Measurements from ENCODE around the gene PSENEN.

The PSENEN gene

DNA sequence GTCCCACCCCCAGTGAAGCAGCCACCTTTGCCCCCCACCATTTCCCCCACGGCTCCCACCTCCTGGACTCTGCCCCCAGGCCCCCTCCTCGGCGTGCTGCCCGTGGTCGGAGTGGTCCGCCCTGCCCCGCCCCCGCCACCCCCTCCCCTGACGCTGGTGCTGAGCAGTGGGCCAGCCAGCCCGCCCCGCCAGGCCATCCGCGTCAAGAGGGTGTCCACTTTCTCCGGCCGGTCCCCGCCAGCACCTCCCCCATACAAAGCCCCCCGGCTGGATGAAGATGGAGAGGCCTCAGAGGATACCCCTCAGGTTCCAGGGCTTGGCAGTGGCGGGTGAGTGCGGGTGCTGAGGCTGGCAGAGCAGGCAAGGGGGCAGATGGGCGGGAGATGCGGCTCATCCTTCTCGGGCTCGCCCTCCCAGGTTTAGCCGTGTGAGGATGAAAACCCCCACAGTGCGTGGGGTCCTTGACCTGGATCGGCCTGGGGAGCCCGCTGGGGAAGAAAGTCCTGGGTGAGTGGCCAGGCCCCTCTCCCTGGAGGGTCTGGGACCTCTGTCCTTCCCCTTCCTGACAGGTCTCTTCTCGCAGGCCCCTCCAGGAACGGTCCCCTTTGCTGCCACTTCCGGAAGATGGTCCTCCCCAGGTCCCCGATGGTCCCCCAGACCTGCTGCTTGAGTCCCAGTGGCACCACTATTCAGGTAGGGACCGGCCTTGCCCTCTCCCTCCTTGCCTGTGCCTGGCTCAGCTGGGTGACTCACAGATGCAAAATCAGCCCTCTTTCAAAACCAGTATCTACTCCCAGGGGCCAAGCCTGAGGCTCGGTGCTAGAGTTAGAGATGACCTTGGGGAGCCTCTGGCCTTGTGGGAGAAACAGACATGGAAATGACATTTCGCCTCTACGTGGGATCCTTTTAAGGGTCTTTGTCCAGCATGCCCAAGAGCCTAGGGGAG lies 12.0 kb upstream of the PSENEN start:
- no peak for DNase-seq (ENCODE audit: low read depth in 2 of 2)

DNA sequence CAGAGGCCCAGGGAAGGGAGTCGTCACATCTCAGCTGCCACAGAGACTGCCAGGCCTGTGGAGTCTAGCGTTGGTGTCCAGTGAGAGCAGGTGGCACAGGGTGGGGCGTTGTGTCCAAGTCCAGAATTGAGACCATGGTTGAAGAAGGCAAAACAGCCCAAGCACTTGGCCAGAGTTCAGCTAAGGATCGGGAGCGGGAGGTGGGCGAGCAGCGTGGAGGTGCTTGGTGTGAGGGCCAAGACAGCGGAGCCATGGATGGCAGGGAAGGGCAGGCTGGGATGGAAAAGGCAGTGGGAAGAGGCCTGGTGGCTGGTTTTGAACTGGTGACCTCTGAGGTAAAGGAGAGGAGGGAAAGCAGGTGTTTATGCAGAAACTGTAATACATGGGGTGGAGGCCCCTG lies 11.2 kb upstream of the PSENEN start:
- DNase-seq (ENCODE audit: low read depth in 2 of 2), result no peak

DNA sequence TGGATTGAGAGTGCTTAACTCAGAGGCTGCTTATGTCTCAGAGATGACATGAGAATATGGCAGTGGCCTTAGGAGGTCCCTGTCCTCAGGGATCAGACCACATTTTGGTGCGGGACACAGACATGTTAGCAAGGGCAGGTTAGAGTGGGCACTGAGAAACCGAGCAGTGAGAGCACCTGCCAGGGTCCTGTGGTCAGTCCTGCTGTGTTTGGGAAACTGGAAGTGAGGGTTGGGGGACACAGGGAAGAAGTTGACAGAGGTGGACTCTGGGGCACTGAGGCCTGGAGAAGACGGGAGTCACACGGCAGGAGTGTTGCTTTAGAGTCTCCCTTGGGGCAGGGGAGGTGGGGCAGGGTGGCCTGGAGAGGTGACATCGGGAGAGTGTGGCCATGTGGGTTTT lies 10.6 kb upstream of the PSENEN start:
- DNase-seq (ENCODE audit: low read depth in 2 of 2), result no peak

DNA sequence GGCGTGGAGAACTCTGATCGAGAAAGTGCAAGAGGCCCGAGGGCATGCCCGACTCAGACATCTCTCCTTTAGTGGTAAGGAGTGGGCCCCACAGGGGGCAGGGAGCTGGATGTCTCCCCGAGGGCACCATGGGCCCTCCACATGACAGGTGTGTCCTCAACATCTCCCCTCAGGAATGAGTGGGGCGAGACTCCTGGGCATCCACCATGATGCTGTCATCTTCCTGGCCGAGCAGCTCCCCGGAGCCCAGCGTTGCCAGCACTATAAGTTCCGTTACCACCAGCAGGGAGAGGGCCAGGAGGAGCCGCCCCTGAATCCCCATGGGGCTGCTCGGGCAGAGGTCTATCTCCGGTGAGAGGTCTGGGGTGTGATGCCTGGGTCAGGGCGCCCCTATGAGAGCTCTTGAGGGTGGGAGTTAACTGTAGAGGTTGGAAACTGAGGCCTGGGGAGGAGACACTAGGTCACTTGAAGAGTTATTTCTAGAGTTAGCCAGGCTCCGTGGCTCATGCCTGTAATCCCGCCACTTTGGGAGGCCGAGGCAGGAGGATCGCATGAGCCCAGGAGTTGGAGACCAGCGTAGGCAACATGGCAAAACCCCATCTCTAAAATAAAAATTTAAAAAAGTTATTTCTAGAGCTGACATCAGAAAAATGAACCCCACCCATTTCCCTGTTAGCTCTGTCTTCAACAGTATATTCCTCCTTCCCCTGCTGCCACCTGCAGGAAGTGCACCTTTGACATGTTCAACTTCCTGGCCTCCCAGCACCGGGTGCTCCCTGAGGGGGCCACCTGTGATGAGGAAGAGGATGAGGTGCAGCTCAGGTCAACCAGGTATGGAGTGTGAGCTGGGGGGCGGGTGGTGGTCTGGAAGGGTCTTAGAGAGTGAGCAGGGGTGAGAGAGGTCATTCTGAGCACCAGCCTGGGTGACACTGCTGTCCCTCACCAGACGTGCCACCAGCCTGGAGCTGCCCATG lies 8.3 kb upstream of the PSENEN start:
- no peak for DNase-seq (ENCODE audit: low read depth in 2 of 2)

DNA sequence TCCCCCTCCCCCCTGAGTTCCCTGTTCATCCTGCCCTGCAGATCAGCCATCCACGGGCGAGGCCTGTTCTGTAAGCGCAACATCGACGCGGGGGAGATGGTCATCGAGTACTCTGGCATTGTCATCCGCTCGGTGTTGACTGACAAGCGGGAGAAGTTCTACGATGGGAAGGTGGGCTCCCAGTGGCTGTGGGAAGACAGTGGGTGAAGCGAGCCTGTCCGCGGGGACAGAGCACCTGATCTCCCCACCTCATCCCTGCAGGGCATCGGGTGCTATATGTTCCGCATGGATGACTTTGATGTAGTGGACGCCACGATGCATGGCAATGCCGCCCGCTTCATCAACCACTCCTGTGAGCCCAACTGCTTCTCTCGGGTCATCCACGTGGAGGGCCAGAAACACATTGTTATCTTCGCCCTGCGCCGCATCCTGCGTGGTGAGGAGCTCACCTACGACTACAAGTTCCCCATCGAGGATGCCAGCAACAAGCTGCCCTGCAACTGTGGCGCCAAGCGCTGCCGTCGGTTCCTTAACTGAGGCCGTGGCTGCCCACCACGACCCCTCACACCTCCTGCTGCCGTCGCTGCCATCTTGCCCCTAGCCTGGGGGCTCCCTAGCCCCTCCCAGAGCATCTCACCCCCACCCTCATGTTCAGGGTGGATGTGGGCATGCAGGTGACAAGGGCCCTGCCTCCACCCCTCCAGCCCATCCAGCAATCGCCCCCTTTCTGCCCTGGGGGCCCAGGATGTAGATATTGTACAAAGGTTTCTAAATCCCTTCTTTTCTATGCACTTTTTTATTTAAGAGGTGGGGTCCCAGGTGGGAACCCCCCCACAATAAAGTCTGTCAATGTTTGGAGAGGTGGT lies 7.2 kb upstream of the PSENEN start:
- DNase-seq (ENCODE audit: low read depth in 2 of 2), result no peak

DNA sequence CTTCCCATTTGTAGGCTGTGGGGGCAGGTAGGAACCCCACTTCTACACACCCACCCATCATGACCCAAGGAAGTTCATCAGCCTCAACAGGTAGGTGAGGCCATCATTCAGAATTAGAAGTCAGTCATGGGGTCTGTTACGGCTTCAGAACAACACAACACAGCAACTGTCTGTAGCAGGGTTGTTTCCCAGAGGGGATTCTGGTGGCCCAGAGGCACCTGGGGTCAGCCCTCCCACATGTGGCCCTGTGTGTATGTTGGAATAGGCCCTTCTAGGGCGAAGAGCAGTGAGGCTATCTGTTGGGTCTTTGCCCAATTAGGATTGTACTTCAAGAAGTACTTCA lies 6.6 kb upstream of the PSENEN start:
- DNase-seq (ENCODE audit: low read depth in 2 of 2), result no peak

DNA sequence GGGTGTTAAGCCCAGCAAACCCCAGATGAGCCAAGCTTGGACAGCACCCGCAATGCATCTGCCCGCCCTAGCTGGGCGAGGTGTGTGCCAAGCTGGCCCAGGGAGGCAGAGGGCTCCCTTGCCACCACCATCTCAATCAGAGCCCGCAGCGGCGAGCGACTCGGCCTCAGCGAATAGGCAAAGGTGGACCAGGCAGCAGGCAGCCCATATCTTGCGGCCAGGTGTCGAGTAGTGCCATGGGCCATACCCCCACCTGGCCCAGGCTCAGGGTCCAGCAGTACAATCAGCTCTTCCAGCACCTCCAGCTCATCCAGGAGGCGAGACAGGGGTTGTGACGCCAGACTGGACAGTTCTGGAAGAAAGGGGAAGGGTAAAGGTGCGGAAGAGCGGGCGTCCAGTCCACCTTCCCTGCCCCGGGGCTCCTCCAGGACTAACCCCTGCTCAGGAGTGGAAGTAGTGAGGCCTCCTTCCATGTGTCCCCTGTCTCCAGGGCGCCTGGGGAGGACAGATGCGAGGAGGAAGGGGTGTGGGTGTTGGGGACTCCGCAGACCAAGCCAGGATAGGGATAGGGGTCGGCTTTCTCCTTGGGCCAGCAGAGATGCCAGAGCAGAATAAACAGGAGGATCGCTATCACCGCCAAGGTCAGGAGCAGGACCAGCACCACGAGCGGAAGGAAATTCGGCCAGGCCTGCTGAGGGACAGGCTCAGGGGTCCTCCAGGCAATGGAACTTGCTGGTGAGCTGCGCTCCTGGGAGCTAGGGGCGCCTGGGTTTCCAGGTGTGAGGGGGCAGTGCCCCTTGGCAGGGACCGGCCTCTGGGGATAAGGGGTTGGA lies 6.0 kb upstream of the PSENEN start:
- DNase-seq (ENCODE audit: low read depth in 2 of 2), result no peak

DNA sequence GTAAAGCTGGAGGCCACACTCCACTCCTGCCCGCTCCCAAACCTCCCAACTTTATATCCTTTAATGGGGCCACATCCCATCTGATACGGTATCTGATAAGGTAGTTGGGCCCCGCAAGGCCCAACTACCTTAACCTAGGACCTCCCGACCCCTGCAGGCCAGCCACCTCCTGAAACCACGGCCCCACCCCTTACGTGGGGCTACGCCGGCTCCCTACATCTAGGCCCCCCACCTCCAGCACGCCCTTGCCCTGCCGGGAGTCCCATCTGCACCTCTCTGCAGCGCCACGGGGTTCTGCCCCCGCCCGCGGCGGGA lies 5.4 kb upstream of the PSENEN start:
- no peak for DNase-seq (ENCODE audit: low read depth in 2 of 2)

DNA sequence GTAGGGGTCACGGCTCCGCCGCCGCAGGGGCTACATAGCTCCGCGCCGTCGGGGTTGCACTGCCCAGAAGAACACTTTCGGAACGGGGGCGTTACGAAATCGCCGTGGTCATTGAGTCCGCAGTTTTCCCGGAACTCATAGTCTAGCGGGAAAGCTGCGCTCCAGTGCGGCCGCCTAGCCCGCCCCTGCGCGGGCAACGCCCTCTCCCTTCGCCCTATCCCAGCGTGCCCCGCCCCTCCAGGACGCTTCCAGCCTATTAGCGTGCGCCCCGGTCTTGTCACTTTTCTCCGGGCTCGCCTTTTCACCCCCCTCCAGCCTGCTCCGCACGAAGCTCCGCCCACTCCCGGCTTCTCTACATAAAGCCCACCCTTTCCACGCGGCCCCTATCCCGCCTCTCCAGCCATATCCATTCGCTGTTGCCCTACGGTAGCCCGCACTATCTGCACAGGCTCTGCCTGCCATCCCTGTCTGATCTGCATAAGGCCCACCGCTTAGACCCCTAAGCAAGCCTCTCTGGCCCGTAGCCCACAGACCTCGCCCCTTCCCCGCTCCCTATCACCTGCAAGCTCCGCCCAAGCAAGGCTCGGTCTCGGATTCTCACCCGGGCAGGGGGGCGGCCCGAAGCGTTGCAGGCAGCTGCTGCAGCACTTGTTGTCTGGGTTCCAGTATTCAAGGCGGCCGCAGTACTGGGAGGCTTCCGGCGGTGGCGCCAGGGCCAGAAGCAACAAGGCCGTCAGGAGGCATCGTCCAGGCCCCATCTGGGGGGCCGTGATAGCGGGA lies 4.8 kb upstream of the PSENEN start:
- DNase-seq (ENCODE audit: low read depth in 2 of 2), result peak; percentile 96 to 97

DNA sequence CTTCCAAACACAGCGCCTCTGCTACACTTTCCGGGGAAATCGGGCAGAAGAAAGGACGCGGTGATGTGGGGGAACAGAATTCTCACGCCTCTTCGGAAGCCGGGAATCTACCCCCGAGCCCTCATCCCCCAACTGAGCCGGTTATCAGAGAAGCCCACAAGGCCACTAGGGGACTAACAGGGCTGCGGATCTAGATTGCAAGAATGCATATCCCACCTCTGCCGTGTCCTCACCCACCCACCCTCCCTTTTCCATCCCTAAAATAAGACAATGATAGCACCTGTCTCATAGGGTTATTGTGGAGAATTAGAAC lies 4.3 kb upstream of the PSENEN start:
- no peak for DNase-seq (ENCODE audit: low read depth in 2 of 2)

DNA sequence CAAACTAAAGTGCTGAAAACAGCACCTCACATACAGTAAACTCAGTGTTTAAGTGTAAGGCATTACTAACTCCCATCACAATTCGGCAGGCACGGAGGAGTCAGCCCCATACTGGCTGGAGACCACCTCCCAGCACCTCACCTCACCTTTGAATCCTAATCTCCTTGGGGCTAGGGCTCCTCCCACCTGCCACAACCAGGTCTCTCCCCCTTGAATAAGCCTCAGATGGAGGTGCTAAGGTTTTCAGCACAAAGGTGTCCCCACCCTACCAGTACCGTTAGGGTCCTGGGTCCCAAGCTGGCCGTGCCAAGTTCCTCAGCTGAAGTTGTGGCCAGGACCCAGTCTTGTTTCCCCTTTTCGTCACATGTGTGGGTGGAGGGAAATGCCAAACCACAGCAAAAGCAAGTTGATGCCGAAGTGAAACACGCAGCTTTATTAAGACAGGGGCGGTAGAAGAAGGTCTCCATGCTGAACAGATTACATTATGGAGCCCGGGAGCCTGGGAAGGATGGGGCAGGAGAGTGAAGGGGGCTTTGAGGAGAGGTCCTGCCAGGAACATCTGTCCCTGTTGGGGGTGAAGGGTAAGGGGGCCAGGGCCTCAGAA lies 3.2 kb upstream of the PSENEN start, which contains the start of gene IGFLR1:
IGFLR1 (minus strand) TSS at position 332 of the 604 bp plus-strand sequence. CDS start 1,272 bp downstream, outside the sequence.
- DNase-seq (ENCODE audit: low read depth in 2 of 2), result peak; percentile 48 to 70

DNA sequence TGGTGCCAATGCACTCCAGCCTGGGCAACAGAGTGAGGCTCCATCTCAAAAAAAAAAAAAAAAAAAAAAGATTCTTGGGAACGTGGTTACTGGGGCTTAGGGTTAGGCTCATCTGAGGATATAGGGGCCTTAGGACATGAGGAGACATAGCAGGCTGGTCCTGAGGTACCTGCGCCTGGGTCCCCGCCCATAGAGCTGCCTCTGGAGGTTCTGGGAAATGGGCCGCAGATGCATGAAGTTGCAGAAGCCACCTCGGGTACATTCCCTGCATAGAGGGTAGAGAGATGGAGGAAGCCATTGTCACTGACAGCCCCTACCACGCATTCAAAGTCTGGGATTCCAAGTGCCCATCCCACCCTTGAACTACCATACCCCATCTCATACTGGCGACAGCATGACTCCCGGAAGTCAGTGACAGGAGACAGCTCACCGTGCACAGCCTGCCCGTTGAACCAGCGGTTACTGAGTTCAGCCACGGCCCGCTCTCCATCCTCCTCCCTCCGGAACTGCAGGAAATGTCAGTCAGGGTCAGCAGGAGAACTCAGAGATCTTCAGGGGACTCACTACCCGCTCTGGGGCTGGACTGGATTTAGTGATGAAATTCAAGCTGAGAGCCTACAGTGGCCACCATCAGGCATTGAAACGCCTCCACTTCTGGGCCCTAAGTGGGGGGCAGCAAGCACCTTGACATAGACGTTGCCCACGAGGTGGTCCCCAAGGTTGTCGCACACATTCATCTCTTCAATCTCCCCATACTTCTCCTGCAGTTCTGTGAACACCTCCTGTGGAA lies 1.6 kb upstream of the PSENEN start:
- no peak for DNase-seq (ENCODE audit: low read depth in 2 of 2)

DNA sequence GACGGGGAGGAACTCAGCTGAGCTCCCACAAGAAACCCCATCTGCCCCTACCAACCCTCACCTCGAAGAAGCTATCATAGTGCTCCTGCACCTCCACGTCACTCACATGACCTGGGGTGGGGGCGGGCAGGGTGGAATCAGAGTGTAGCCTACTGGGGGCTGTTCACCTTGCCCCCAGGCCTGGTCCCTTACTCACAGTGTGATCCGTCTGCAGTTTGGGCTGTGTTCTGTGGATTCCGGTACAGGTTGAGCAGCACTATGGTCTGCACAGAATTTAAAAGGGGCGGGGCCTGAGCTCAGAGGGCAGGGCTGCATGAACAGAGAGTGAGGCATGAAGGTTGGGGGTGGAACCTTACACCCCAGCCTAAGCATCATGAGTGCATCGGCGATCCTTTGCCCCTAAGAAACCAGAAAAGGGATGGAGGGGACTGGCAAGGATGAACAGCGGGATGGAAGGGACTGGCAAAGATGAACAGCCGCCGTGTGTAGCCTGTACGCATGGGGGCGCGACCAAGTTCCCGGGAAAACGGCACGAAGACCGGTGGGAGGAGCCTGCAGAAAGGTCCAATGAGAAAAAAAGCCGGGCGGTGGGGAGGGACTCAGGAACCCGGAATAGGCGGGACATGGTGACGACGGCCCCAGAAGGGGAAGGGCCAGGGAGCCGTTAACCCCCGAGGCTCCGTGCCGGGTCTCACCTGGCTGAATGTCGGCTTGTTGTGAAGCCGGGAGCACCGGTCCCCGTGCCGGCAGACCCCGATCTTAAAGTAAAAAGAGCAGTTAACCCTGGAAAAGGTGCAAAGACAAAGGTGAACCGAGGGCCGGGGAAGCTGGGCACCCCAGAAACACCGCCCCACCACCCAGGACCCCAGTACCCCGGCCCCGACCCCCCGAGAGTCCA lies 772 bp upstream of the PSENEN start:
- peak; percentile 86 to 91 for DNase-seq (ENCODE audit: low read depth in 2 of 2)

DNA sequence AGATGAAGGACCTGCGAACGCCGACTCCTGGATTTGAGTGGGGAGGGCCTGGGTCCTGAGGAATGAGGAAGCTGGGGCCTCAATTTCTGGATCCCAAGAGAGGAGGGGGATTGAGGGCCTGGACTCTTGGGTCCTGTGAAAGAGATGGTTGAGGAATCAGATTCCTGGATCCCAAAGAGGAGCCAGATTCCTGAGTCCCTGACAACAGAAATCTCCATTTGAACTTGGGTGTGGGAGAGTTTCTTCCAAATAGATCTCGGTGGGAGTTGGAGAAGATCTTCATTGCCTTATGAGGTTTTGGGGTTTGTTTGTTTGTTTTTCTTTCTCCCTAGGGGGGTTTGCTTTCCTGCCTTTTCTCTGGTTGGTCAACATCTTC lies 624 bp downstream of the PSENEN start:
- DNase-seq (ENCODE audit: low read depth in 2 of 2), result no peak

DNA sequence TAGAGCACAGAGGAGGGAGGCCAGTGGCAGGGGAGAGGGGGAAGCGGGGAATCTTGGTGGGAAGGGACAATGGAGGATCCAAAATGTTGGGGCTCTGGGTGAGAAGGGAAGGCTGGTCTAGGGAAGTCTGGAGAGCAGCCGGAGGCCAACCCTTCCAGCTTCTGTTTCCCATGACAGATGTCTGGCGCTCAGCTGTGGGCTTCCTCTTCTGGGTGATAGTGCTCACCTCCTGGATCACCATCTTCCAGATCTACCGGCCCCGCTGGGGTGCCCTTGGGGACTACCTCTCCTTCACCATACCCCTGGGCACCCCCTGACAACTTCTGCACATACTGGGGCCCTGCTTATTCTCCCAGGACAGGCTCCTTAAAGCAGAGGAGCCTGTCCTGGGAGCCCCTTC lies 1.1 kb downstream of the PSENEN start:
- DNase-seq (ENCODE audit: low read depth in 2 of 2), result no peak

DNA sequence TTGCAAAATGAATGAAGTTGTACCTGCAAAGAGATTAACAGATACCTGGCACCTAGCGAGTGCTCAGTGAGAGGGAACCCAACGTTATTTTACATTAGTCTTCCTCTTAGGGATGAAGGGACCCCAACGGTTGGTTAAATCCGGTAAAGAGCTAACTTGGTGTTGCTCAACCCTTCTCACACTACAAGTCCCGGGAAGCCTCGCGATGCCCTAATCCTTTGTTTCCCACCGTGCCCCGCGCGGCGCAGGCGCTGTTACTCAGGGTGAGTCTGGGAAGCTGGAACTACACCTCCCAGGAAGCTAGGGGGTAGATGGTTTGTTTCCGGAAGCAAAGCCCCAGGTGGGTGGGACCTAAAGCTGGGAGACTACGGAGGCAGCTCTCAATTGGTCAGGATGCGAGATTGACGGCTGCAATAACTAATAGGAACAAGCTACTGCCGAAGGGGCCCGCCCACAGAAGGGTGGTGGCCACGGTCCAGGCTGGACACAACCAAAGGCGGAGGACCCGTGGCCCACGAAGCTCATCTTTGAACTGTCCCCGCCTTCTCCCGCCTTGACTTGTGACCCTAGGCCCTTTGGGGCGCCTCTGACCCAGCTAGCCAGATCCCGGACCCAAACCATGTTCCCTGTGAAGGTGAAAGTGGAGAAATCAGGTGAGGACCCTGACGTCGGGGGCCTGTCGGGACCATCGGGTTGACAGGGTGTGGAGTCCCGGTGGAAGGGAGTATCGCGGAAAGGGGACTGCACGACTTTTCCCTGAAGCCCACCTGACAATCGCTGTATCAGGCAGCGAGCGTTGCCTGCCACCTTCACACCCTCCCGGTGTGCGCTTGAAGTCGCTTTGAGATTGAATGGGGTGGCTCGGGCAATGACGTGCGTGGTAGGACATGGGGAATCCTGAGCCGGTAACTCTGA lies 2.9 kb downstream of the PSENEN start, which contains the start of gene LIN37:
LIN37 (plus strand) TSS at position 471 of the 915 bp plus-strand sequence; CDS start at position 620, 149 bp downstream.
- DNase-seq (ENCODE audit: low read depth in 2 of 2), result peak; percentile 95 to 97

DNA sequence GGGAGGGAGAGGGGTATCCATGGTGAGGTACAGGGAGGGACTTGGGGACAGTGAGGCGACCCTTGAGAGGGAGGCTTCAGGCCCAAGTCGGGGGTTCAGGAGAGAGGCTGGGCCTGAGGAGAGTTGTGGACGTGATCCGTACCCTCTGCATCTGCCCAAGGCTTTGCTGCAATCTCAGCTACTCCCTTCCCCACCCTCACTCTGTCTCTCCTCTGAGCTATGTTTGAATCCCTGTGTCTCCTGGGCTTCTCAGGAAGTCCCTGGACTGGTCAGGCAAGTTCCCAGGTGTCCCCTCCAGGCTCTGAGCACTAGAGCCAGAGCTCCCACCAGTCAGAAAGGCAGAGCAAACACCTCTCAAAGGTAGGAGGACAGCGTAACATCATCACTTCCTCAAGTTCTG lies 4.7 kb downstream of the PSENEN start:
- no peak for DNase-seq (ENCODE audit: low read depth in 2 of 2)

All from stimulated activated CD4-positive, alpha-beta T cell treated with anti-CD3 and anti-CD28 coated beads, Interleukin-4, amount 100 ng/mL, for 48 hours (primary cell).